Raji (cell line): ENCODE results near the gene SCRG1.

Experiments used
- POLR2A ChIP-seq: IDR thresholded peaks from 2 replicates; pipeline ENCODE4 v1.6.1; 2011; ENCODE audit warnings: low read depth, low read length, control low read depth; ENCODE audit not compliant: insufficient read depth

Gene SCRG1

GRCh38 chr4:173418639-173419038 lies 19.7 kb upstream of the SCRG1 start:
- TF ChIP-seq POLR2A, result no peak

- TF ChIP-seq POLR2A, result no peak
These were observed 18.9 kb upstream of the SCRG1 start for GRCh38 chr4:173417833-173418232.

DNA sequence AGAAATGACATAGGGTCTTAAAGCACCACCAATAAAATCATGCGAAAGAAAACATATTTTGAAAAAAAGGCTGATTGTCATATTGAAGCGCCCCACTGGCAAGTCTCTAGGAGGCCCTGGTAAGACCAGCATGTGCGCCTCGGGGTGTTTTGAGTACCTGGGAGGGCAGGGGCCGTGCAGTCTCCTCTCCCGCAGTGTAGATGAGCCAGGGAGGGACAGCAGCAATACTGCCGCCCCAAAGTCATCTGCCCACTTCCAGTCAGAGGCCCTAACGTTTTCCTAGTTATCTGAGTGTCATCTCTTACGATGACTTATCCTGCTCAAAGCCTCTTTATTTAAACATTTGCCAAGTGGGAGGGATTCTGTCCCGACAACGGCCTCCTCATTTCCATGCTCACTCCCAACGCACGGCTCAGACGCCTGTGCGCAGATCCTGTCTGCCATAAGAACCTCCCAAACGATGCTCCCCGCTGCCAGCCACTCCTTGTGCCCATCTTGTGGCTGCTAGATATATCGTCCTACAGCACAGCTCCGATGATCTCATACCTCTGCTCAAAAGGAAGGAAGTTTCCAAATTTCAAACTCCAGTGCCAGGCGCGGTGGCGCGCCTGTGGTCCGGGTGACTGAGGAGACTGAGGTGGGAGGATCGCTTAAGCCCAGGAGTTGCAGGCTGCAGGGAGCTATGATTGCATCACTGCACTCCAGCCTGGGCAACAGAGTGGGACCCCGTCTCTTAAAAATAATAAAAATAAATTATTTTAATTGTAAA lies 17.2 kb upstream of the SCRG1 start:
- no peak for TF ChIP-seq POLR2A

DNA sequence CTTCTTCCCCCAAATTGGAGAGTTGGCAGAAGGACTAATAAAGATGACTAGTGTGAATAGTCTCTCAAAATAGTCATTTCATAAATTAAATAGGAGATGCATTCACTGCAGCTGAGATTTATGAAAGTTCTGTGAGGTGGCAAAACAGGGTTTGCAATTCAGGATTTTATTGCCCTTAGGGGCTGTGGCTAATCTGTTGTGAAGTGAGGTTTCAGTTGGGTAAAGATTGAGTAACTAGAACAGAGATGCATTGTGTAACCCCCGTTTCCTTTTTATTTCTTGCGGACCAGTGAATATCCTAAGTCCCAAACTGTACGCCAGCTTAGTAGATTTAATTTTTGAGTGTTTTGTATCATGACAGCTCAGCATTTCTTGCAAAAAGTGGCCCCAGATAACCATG lies 16.2 kb upstream of the SCRG1 start:
- no peak for TF ChIP-seq POLR2A

- TF ChIP-seq POLR2A, result no peak
These were observed 15.5 kb upstream of the SCRG1 start for GRCh38 chr4:173414456-173414855.

GRCh38 chr4:173413036-173413435 lies 14.1 kb upstream of the SCRG1 start:
- TF ChIP-seq POLR2A, result no peak

GRCh38 chr4:173411106-173411693 lies 12.3 kb upstream of the SCRG1 start:
- TF ChIP-seq POLR2A, result no peak

GRCh38 chr4:173410079-173410478 lies 11.2 kb upstream of the SCRG1 start:
- TF ChIP-seq POLR2A, result no peak

GRCh38 chr4:173405840-173406606 lies 7.1 kb upstream of the SCRG1 start:
- no peak for TF ChIP-seq POLR2A

DNA sequence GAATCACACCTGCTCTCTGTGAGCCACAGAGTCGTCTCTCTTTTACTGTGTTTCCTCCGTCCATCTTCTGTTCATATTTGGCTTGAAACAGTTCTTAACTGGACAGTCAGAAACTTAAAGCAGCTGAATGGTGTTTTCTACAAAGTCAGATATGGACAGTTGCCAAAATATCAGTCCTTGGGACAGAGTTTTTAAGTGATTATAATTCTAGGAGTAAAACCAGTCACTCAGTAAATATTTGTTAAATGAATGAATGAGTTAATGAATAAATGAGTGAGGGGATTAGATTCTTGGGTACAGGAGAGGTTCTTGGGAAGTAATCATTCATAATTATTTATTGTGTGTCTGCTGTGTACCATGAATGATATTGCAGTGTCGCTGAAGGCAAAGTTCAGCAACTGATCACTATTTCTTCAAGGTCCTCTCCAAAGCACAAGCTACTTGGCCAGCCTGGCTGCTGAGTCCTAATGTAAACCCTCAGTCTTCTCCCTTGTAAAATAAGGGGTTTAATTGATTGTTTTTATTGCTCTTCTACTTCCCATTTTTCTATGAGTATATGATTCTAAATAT lies 5.5 kb upstream of the SCRG1 start:
- no peak for TF ChIP-seq POLR2A

DNA sequence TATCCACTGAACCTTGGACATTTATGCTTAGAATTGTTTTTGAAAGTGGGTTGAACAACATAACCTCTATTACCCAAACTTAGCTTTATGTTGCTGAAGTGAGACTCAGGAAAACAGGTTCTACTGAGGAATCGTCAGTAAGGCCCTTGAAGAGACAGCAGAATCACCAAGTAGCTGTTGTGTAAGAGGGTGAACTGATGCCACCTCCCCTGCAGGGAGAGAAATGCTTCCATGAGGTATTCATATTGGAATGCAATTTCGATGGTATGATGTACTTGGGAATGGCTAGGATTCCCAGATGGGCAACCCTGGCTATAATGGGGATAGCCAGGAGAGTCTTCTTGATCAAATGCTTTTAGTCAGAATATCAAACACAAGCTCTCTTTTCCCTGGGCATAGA lies 4.1 kb upstream of the SCRG1 start:
- no peak for TF ChIP-seq POLR2A

GRCh38 chr4:173401063-173401462 lies 2.1 kb upstream of the SCRG1 start:
- no peak for TF ChIP-seq POLR2A

DNA sequence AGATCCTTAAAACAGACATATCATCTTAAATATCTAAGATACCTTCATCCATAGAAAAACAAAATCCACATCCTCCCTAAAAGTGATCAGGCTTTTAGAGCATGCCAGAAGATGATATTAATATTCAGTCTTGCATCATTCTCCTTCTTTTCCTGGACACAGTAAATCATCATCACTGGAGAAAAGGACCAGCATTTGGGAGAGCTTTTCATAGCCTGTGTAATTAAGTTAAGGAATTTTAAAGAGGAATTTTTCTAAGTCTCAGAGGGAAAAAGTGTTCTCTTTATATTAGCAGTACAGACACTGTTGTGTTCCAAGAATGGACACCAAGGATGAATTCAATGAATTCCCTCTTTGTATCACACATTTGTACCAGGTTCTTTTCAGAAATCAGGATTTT lies 696 bp downstream of the SCRG1 start:
- TF ChIP-seq POLR2A, result no peak

DNA sequence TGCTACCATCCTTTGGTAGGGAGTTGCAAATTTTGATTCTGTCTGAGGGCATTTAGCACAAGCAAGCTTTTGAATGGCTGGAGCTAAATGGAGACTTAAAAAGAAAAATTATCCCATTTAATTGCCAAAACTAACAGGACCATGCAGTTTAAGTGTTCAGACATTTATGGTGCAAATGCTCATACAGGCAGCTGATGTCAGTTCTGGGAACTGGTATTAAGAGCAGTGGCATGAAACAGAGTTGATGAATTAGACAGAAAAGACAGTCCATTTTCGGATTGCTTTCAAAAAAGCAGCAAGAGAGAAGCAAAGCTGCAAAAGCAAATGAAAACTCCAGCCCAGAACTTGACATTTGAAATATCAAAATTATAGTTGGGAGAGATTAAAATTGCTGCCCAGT lies 1.3 kb downstream of the SCRG1 start:
- TF ChIP-seq POLR2A, result no peak

DNA sequence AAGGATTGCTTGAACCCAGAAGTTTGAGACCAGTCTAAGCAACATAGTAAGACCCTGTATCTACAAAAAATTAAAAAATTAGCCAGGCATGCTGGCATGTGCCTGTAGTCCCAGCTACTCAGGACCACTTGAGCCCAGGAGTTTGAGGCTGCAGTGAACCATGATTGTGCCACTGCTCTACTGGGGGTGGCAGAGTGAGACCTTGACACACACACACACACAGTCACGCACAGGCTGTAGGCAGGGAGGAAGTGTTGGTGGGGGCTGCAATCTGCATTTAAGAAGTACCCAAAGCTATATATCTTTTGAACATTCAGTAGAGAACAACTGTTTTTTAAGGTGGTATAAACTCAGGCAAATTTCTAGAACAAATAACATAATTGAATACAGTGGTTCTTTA lies 7.2 kb downstream of the SCRG1 start:
- no peak for TF ChIP-seq POLR2A

GRCh38 chr4:173386751-173387150 lies 12.2 kb downstream of the SCRG1 start:
- TF ChIP-seq POLR2A, result no peak
